Lung (tissue), 12 donors: ENCODE measurements around the gene C11orf86. TPM values are rescaled to one million over a fixed set of nuclear protein-coding genes. Genes with fewer than 3 reads are reported as not detected.

Source experiments
- ATAC-seq: fragments of 200-7000 bp; cut with Tn5 transposase; one replicate; pipeline ENCODE4 v1.9.1; 2020; ENCODE audit warnings: moderate number of reproducible peaks; ENCODE audit not compliant: insufficient read depth, low FRiP score
- DNase-seq, 3 donors: peaks; one replicate each; pipeline ENCODE4 v3.0.0-alpha.2; 2013 to 2017
- H3K27ac ChIP-seq, 2 donors: one replicate each; pipeline ENCODE4 v1.5.1; 2013; ENCODE audit warnings: mild to moderate bottlenecking in 2 of 2, moderate library complexity in 2 of 2, control low read depth in 1 of 2, inconsistent platforms in 1 of 2, low read depth in 1 of 2, low read length in 1 of 2
- H3K27me3 ChIP-seq, 3 donors: one replicate each; pipeline ENCODE4 v1.5.1; 2013; ENCODE audit warnings: low read length in 2 of 3; ENCODE audit not compliant: control insufficient read depth in 3 of 3, insufficient read depth in 3 of 3
- H3K36me3 ChIP-seq, 4 donors: one replicate each; pipeline ENCODE4 v1.5.1; 2013; ENCODE audit warnings: low read length in 4 of 4, mild to moderate bottlenecking in 1 of 4, moderate library complexity in 1 of 4; ENCODE audit not compliant: control insufficient read depth in 4 of 4, insufficient read depth in 4 of 4
- H3K4me1 ChIP-seq, 5 donors: one replicate each; pipeline ENCODE4 v1.5.1; 2013; ENCODE audit warnings: low read length in 5 of 5, mild to moderate bottlenecking in 2 of 5, moderate library complexity in 1 of 5; ENCODE audit not compliant: control insufficient read depth in 5 of 5, insufficient read depth in 5 of 5
- H3K4me3 ChIP-seq: one replicate; pipeline ENCODE4 v1.5.1; 2013; ENCODE audit warnings: mild to moderate bottlenecking, control low read depth, moderate library complexity
- H3K9ac ChIP-seq, 2 donors: one replicate each; pipeline ENCODE4 v1.5.1; 2013; ENCODE audit warnings: low read length in 2 of 2, control low read depth in 1 of 2; ENCODE audit not compliant: insufficient read depth in 1 of 2
- H3K9me3 ChIP-seq, 4 donors: one replicate each; pipeline ENCODE4 v1.5.1; 2013; ENCODE audit warnings: low read length in 3 of 4, mild to moderate bottlenecking in 1 of 4, moderate library complexity in 1 of 4; ENCODE audit not compliant: control insufficient read depth in 4 of 4, insufficient read depth in 3 of 4
- CTCF ChIP-seq: IDR thresholded peaks from 2 replicates; pipeline ENCODE4 v1.5.1; 2012; ENCODE audit warnings: mild to moderate bottlenecking; ENCODE audit errors: control extremely low read depth, extremely low read depth
- WGBS, 2 donors: extraction: QIAGEN DNeasy Blood & Tissue Kit; methylation state at CpG; one replicate each; pipeline ENCODE4 v1.1.7; 2013; 5-methylcytosine and 5-hydroxymethylcytosine counted together
- polyA plus RNA-seq, 2 donors: library from polyadenylated mRNA; stranded (reverse); fragments of 200-250 nt; gene quantifications; one replicate each; pipeline ENCODE4 v1.2.1, GENCODE V29; 2013
- total RNA-seq, 2 donors: library from RNA; depleted of rRNA in 1 of 2; stranded (reverse); fragments of >200 nt in 1 of 2; gene quantifications; one replicate each; pipeline ENCODE4 v1.2.1, GENCODE V29; 2014 to 2021
- donor health status: control.
- donor health status: control.
- donor health status: Bipolar disorder and iron deficiency.
- donor health status: healthy.
- donor health status: DM: yes; HTN: yes; CAD: no.

The C11orf86 gene
- total and polyA plus RNA-seq, 4 donors: not detected

GRCh38 chr11:67007126-67007525, 32.0 kb downstream of the C11orf86 start:
- no peaks in the 10 kb centered on the region for H3K36me3 ChIP-seq
- no peak overlapping the region for H3K4me3 ChIP-seq
- no peaks in the 10 kb centered on the region for H3K9me3 ChIP-seq
- no peak for ATAC-seq
- no peaks in the 10 kb centered on the region for H3K4me1 ChIP-seq
- no peak for TF ChIP-seq CTCF
- no peak overlapping the region for H3K9ac ChIP-seq
- no peaks in the 10 kb centered on the region for H3K27me3 ChIP-seq
- no peak for DNase-seq
- 96 to 97% methylated on average over 7 of the region's 7 CpGs for WGBS, 2 donors
- no peak overlapping the region for H3K27ac ChIP-seq

- no peak for ATAC-seq
- no peak for TF ChIP-seq CTCF
- Histone ChIP-seq H3K9ac (no peak overlapping the region), H3K9me3 (no peaks in the 10 kb centered on the region), H3K36me3 (no peaks in the 10 kb centered on the region), H3K4me1 (no peaks in the 10 kb centered on the region), H3K4me3 (no peak overlapping the region), H3K27ac (no peak overlapping the region), H3K27me3 (no peaks in the 10 kb centered on the region)
- no peak for DNase-seq
- WGBS, 2 donors: 81 to 94% methylated on average over 7 of the region's 7 CpGs
Measured at GRCh38 chr11:67010296-67010905, 35.3 kb downstream of the C11orf86 start.

GRCh38 chr11:67013511-67014045, 38.5 kb downstream of the C11orf86 start:
- Histone ChIP-seq H3K27ac (no peak overlapping the region), H3K4me3 (no peak overlapping the region), H3K9ac (no peak overlapping the region), H3K4me1 (no peaks in the 10 kb centered on the region), H3K36me3 (no peaks in the 10 kb centered on the region), H3K27me3 (no peaks in the 10 kb centered on the region), H3K9me3 (no peaks in the 10 kb centered on the region)
- DNase-seq (no peak), ATAC-seq (no peak)
- no peak for TF ChIP-seq CTCF
- WGBS, 2 donors: 88 to 94% methylated on average over 11 of the region's 11 CpGs

GRCh38 chr11:67014343-67014742, 39.2 kb downstream of the C11orf86 start:
- DNase-seq: no peak
- WGBS, 2 donors: 94 to 96% methylated on average over 7 of the region's 7 CpGs

More at GRCh38 chr11:67014343-67014742, 39.2 kb downstream of the C11orf86 start:
- TF ChIP-seq CTCF: no peak
- H3K9ac ChIP-seq: no peak overlapping the region
- H3K4me1 ChIP-seq: no peaks in the 10 kb centered on the region
- H3K27me3 ChIP-seq: no peaks in the 10 kb centered on the region
- no peaks in the 10 kb centered on the region for H3K36me3 ChIP-seq
- no peak for ATAC-seq
- H3K27ac ChIP-seq: no peak overlapping the region
- no peaks in the 10 kb centered on the region for H3K9me3 ChIP-seq
- H3K4me3 ChIP-seq: no peak overlapping the region
